ENCODE data around the gene PACSIN1.

DNA sequence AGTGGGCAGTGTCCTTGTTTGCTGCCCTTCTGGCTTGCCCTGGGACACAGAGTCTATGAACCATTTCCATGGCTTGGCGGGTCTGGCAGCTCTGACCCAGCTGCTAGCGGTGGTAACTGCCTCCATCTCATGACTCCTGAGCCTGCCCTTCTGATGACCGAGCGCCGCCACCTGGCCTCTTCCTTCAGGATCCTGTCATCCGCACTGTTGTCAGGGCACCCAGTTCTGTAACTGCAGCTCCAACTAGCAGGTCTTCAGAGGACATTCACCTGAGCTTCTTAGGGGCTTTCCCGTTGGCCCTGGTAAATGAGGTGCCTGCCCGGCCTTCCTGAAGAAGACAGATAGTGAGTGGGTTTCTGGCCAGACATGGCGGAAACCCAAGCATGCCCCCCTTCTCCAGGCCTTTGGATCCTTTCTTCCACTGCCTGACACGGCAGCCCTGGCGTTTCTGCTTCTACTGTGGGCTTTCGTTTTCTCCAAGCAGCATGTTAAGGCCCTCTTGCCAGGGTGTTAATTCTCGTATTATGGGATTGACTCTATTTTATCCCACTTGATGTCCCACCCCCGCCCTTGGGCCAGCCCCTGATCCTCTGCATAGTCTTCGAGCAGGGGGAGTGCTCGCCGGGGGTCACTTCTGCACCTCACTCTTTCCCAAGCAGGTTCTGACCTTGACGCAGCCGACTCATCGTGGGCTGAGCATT, 24.7 kb downstream of the PACSIN1 start:
- TF ChIP-seq, protein P1, sequence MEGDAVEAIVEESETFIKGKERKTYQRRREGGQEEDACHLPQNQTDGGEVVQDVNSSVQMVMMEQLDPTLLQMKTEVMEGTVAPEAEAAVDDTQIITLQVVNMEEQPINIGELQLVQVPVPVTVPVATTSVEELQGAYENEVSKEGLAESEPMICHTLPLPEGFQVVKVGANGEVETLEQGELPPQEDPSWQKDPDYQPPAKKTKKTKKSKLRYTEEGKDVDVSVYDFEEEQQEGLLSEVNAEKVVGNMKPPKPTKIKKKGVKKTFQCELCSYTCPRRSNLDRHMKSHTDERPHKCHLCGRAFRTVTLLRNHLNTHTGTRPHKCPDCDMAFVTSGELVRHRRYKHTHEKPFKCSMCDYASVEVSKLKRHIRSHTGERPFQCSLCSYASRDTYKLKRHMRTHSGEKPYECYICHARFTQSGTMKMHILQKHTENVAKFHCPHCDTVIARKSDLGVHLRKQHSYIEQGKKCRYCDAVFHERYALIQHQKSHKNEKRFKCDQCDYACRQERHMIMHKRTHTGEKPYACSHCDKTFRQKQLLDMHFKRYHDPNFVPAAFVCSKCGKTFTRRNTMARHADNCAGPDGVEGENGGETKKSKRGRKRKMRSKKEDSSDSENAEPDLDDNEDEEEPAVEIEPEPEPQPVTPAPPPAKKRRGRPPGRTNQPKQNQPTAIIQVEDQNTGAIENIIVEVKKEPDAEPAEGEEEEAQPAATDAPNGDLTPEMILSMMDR (conservative IDR thresholded peaks at IDR 0.05; ENCODE audit: low read length) = no peak
- TF ChIP-seq EZH2phosphoT487 (IDR thresholded peaks at IDR 0.05; ENCODE audit: borderline replicate concordance, low read depth, low read length) = no peak

All from OCI-LY7 (cell line).